GM04504 (cell line): ENCODE measurements around the gene KRTAP10-6.
"Not testable (repeated sequence)": the region's sequence is repeated elsewhere in the genome, so short reads cannot be mapped to it uniquely, and the experiment has no call there.

ENCODE experiments used
- DNase-seq: peaks from one replicate; pipeline ENCODE4 v3.0.0-alpha.2; 2012; ENCODE audit warnings: low read depth

KRTAP10-6 gene

DNA sequence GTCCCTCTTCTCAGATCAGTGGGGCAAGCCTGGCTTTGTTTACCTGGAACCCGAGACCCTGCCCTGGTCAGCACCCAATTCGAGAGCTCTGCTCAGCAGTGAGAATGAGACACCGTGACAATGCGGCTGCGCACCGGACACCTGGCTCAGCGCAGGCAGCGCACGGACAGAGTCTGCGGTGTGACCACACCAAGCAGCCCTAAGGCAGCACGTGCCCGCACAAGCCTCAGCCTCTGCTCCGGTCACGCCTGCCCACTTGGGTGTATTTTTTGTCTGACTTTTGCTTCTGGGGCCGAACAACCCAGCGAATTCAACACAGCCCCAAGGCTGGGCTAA lies 24.3 kb upstream of the KRTAP10-6 start:
- no peak for DNase-seq

DNA sequence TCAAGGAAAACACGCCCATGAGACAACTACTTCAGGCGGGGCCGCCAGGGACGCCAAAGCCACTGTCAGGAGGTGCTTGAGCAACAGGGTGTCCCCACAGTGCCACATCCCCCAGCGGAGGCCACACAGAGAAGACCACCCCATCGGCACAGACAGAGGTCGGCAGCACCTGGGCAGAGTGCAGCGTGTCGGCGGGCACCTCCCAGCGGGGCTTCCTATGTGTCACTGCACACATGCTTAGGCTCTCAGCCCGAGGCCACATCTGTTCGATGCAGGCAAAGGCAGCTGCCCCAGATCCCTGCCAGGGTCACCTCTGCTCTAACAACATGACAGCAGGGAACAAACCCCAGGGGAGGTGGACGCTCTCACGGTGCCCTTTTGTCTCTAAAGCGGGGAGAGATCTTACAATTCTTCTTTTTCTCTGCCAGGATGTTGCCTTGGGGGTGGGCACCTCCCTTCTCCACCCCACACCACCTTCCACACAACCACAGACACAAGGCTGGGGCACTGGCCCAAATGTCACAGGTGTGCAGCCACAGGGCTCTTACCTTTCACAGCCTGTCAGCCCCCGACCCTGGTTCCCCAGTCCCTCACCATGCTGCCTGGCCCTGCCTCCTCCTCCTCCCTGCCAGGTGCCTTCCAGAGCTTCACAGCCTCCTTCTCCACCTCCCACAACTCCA lies 23.7 kb upstream of the KRTAP10-6 start:
- no peak for DNase-seq

DNA sequence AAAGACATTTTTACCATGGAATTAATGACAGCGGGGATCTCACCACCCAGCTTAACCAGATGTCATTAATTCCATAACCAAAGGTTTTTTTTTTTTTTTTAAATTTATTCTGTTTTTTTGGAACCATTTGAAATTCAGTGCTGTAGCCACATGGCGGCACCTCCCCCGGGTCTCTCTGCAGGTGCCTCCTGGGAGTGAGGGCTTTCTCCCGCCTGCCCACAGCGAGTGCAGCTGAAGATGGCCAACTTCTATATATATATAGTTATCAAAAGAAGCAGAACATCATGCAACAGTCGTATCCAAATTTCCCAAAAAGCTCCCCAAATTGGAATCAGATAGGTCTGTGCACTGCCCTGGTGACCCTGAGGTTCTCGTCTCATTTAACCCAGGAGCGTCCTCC lies 23.2 kb upstream of the KRTAP10-6 start:
- no peak for DNase-seq

DNA sequence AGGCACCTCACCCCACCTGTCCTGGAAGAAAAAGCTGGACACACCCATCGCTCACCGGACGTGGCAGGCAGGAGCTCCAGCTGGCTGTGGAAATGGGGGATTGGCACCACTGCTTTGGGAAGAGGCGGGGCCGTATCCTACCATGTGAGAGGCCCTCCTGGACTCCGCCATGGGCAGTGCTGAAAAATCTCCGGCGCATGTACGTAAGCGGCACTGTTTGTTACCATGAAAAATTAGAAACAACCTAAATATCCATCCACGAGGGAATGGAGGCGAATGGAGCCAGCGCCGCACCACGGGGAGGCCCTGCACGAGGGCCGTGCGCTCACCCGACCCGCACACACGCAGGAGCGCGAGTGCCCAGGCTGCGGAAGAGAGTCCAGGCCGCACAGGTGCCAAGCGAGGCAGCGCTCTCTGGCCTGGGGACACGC lies 22.7 kb upstream of the KRTAP10-6 start:
- DNase-seq = no peak

DNA sequence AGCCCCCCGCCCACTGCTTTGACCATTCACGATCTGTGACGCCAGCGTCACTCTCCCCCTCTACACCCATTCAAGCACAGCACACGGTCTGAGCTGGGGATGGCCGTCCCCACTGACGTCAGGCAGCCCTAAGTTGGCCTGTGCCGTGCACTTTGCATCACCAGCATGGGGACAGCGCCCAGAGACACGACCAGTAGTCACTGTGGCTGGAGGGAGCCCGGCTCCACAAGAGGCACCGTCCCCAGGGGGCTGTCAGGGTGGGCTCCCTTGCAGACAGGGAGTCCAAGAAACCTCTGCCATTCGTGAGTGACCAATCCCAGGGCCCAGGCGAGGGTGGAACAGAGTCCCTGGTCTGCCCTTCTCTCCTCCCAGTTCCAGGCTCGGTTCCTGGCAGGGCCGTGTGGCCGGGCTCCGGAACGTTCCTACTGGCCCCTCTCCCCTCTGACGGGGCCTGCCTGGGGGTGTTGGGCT lies 21.9 kb upstream of the KRTAP10-6 start:
- DNase-seq = no peak

DNA sequence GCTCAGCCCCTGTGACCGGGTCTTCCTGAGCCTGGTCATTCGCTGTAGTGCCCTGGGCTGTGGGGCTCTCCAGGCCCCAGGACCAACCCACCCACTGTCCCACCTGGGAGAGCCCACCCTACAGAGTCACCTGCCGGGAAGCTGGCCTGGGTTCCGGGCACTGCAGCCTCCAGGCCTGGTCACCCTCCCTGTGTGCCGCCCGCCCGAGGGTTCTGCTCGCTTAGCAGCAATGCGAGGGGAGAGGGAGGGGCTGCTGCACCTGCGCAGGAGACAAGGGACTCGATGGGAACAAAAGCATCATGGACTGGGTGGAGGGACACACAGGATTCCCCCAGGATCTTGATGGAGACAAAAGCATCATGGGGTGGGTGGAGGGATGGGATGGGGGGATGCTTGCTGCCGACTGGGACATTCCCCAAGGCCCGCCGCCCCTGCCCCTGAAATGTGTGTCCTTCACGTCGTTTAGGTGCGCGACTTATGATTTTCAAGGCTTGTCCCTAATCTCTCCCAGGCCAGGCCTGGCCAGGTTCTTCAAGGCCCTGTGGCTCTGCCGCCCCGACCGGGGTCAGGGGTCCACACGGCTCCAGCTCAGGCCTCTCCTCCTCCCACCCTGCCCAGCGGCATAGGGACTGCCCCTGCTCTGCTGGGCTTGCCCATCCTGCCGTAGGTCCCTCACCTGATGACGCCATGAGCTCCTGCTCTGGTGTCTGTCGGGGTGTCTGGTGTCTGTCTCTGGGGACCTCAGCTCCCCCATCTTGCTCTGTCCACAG lies 21.3 kb upstream of the KRTAP10-6 start:
- no peak for DNase-seq

DNA sequence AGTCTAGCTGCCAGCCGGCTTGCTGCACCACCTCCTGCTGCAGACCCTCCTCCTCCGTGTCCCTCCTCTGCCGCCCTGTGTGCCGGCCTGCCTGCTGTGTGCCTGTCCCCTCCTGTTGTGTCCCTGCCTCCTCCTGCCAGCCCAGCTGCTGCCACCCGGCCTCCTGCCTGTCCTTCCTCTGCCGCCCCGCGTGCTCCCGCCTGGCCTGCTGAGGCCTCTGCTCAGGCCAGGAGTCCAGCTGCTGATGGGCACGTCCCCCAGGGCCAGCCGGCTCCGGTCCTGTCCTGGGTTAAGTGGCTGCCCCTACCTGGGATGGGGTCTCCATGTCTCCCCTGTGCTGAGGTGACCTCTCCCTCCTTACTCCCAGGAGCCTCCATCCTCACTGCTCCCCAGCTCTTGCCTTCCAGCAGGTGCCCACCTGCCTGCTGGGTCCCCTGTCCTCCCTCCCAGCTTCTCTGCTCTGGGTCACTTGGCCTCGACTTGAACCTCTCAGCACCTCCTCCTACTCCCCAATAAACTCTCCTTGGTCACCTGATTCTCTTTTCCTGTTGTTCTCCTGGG lies 20.4 kb upstream of the KRTAP10-6 start:
- DNase-seq = no peak

DNA sequence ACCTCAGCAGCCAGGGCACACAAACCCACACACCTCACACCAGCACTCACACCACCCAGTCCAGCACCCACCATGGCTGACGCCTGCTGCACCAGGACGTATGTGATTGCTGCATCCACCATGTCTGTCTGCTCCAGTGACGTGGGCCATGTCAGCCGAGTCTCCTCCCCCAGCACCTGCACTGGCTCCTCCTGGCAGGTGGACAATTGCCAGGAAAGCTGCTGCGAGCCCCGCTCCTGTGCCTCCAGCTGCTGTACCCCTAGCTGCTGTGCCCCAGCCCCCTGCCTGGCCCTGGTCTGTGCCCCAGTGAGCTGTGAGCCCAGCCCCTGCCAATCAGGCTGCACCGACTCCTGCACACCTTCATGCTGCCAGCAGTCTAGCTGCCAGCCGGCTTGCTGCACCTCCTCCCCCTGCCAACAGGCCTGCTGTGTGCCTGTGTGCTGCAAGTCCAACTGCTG lies 19.8 kb upstream of the KRTAP10-6 start, which contains the start of gene KRTAP10-8:
KRTAP10-8 (plus strand) TSS at position 51 of the 458 bp plus-strand sequence; CDS start at position 73, 22 bp downstream.
- DNase-seq = no peak

DNA sequence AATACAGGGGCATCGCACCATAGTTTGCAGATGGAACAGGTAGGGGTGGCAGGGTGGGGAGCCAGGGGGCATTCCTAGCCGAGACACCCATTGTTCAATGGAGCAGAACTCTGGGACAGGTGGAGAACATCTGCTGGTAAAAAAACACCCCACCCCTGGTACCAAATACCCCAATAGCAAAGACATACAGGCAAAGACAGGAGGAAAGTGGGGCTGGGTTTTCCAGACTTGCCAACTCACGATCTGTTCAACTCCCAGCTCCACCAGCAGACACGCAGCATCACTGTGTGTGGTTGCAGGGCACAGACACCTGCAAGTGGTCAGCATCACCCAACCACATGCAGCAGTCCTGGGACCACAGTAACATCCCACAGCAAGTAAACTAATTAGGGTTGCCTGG lies 19.2 kb upstream of the KRTAP10-6 start:
- no peak for DNase-seq

DNA sequence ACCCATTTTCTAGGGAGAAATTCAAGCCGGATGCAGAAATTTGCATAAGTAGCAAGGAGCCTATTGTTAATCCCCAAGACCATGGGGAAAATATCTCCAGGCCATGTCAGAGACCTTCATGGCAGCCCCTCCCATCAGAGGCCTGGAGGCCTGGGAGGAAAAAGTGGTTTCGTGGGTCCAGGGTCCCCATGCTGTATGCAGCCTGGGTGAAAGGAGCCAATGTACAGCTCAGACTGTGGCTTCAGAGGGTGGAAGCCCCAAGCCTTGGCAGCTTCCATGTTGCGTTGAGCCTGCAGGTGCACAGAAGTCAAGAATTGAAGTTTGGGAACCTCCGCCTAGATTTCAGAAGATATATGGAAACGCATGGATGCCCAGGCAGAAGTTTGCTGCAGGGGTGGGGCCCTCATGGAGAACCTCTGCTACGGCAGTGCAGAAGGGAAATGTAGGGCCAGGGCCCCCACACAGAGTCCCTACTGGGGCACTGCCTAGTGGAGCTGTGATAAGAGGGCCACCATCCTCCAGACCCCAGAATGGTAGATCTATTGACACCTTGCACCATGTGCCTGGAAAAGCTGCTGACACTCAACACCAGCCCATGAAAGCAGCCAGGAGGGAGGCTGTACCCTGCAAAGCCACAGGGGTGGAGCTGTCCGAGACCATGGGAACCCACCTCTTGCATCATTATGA lies 18.0 kb upstream of the KRTAP10-6 start:
- not testable (repeated sequence) for DNase-seq

DNA sequence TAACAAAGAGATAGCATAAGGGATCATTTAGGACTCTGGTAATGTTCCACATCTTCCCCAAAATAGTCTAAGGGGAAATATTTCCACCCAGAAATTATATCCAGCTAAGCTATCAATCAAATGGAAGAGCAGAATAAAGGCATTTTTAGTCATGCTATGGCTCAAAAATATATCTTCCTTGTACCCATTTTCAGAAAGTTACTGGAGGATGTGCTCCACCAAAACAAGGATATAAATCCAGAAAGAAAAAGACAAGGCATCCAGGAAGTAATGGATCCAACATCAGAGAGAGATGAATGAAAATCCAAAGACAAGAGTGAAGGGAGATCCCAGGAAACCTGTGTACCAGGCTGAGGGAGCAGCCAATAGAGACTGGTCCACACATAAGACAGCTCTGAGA lies 16.9 kb upstream of the KRTAP10-6 start:
- no peak for DNase-seq

DNA sequence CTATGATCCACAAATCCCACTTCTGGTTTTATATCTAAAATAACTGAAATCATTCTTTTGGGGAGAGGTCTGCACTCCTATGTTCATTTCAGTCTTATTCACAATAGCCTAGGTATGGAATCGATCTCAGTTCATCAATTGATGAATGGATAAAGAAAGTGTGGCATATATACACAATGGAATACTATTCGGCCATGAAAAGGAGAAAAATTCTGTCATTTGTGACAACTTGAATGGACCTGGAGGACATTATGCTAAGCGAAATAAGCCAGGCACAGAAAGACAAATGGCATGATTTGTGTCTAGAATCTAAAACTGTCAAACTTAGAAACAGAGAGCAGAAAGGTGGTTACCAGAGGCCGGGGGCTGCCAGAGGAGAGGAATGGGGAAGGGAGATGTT lies 14.2 kb upstream of the KRTAP10-6 start:
- no peak for DNase-seq

DNA sequence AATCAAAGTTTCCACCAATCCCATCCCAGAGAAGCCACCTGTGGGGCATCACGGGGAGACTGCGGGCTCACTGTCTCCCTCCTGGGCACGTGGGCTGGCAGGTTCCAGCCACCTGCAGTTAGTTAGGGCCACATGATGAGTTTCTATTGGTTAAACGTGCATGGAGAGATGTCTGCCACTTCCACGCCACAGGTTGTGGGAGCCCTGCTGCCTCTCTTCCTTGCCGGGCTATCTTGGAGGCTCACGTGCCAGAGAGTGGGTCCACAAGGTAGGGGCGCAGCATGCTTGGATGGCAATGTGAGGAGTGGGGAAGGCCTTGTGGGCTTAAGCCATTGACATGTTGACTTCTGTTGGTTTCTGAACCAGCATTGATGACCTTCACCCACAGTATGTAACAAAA lies 11.6 kb upstream of the KRTAP10-6 start:
- no peak for DNase-seq

DNA sequence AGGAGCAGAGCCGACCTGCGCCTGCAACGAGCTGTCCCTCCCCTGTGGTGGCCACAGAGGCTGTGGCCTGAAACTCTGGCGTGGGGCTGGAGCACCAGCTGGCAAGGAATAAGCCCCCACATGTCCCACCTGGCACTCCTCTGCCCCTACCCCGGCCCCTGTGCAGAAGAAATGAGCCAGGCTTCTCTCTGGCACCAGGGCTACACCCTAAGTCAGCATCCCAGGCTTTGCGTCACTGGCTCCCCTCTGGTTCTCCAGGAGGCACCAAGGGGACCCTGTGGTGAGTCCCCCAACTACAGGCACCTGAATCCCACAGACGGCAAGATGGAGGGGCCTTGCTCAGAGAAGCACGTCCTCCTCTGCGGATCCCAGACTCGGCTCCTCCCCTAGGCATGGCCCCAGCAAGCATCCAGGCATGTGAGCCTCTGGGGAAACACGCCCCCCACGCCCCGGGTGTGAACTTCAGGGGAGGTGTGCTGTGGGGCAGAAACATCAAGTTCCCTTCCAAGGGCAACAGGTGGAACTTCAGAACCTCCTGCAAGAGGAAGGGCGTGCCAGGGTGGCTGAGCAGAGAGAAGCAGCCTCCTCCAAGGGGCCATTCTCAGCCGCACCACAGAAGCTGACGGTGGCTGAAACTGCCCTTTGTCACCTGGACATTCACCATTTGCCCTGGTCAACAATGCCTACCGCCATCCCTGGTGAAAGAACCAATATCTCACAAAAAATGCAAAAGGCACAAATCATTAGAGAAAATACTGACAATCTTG lies 11.0 kb upstream of the KRTAP10-6 start:
- DNase-seq = no peak

DNA sequence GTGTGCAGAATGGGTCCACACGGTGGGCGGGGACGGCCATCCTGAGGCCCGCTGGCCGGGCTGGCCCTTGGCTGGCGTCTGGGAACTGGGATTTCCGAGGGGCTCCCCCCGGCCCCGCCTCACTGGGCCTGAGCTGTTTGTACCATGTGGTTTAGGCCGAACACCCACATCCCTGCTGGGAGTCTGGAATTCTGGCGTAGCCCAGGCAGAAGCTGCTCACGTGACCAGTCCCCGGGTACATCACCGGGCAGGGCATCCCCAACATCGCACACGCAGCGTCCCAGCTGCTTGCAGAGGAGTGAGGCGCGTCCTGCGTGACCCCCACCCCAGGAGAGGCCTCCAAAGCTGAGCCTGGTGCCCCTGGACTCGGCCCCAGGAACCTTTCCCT lies 10.2 kb upstream of the KRTAP10-6 start:
- no peak for DNase-seq

DNA sequence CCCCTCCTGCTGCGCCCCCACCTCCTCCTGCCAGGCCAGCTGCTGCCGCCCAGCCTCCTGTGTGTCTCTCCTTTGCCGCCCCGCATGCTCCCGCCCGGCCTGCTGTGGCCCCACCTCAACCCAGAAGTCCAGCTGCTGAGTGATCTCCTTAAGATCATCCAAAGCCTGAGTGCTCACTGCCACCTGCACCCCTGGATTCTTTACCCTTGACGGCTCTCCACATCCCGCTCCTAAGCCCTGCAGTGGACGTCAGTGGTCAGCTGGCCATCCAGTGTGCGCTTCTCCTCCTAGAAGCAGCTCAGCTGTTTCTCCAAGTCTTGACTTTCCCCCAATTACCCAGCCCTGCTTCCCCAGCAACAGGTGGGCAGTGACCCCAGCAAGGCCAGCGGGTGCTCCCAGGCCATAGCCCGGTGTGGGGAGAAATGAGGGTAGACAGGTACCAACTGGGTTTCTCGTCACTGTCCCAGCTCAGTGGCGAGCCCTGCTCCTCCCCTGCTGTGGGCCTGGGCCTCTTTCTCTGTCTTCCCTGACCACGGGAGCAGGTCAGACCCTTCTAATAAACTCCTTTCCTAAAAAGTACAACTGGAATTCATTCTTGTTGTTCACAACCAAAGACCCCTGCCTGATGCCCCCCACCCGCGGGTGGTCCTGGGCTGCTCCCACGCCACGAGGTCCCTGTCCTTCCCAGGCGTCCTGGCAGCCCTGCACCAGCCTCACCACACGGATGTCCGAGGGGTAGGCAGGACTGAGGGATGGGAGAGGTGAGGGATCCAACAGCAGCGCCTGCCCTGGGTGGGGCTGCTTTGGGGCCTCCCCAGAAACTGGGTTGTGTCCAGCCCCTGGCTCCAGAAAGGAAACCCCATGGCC lies 9.5 kb upstream of the KRTAP10-6 start:
- DNase-seq = no peak

DNA sequence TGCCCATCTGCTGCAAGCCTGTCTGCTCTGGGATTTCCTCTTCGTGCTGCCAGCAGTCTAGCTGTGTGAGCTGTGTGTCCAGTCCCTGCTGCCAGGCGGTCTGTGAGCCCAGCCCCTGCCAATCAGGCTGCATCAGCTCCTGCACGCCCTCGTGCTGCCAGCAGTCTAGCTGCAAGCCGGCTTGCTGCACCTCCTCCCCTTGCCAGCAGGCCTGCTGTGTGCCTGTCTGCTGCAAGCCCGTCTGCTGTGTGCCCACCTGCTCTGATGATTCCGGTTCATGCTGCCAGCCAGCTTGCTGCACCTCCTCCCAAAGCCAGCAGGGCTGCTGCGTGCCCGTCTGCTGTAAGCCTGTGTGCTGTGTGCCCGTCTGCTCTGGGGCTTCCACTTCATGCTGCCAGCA lies 8.8 kb upstream of the KRTAP10-6 start:
- not testable (repeated sequence) for DNase-seq

DNA sequence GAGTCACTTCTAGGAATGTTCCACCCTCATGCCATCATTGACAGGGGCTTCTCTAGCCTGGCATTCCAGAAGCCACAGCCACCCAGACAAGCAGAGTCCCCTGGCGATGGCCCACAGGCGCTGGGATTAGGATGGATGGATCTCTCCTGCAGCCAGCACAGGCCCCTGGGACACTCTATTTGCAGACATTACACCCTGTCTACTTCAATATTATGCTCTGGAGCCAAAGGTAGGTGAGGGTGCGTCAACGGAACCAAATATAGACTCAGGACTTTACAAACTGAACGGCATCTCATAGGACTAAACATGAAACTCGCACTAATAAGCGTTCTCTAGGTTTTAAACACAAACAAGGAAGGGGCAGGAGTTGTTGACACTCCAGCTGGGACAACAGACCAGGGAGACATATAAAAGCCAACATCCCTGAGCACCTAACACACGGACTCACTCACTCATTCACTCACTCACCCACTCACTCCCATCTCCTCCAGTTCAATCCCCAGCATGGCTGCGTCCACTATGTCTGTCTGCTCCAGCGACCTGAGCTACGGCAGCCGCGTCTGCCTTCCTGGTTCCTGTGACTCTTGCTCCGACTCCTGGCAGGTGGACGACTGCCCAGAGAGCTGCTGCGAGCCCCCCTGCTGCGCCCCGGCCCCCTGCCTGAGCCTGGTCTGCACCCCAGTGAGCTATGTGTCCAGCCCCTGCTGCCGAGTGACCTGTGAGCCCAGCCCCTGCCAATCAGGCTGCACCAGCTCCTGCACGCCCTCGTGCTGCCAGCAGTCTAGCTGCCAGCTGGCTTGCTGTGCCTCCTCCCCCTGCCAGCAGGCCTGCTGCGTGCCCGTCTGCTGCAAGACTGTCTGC lies 8.0 kb upstream of the KRTAP10-6 start, which contains the start of gene KRTAP10-7:
KRTAP10-7 (plus strand) TSS at position 480 of the 861 bp plus-strand sequence; CDS start at position 505, 25 bp downstream.
- not testable (repeated sequence) for DNase-seq

DNA sequence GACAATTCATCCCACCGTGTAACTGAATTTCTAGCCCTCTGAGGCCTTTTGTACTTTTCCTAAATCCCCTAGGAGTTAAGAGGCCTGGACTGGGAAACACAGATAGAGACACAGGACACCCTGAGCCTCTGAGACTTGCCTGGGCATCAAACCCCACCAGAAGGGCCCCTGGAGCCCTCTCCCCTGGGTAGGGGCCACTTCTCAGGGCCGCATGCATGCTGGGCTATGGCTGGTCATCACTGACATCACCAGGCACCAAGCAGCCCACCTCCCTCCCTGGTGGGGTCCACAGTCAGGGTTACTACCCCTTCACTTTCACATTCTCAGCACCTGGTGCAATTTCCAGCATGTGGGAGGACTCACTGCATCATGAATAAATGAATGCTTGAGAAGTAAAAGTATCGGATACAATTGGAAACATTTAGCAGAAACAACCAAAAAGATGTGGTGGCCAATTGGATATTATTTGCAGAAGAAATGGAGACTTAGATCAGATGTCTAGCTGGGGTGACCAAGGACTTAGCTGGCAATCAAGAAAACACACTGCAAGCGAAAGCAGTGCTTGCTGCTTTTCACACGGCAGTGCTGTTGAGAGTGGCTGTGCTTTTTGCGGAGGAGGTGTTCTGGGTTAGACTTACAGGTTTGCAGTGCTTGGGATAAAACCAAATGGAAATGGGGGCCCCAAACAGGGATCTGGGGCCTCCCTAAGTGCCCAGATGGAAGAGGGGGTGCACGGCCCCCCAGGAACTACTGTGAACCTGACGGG lies 7.1 kb upstream of the KRTAP10-6 start:
- no peak for DNase-seq
